ENCODE results near the gene PPL. TPM values are rescaled to one million over a fixed set of nuclear protein-coding genes. Genes with fewer than 3 reads are reported as not detected.

The PPL gene
- total RNA-seq, 2 experiments from 2014 or later = 0.05 TPM; not detected in 1

GRCh38 chr16:4847774-4848587, 89.0 kb downstream of the PPL start:
- peak; percentile 54 for DNase-seq
- Mint-ChIP-seq H3K27ac (peak overlapping the region; percentile 79), H3K36me3 (peaks cover 20% of the 10 kb centered on the region), H3K4me1 (ENCODE audit: low read depth) (peaks cover 54% of the 10 kb centered on the region), H3K27me3 (no peaks in the 10 kb centered on the region), H3K9me3 (no peaks in the 10 kb centered on the region), H3K4me3 (peak overlapping the region; percentile 90)
- ChIA-PET CTCF (interaction anchor here (1.3 kb wide), 1 partner anchor 108 kb away, joined by 3 read pairs; no protein-coding TSS in a partner anchor), POLR2A (no interaction called here)
- intact Hi-C loops (cut with micrococcal nuclease) = loop anchor here (1.0 to 5.0 kb wide), 3 partner anchors 46 to 249 kb away; partner anchors contain the start of genes EEF2KMT and ROGDI

DNA sequence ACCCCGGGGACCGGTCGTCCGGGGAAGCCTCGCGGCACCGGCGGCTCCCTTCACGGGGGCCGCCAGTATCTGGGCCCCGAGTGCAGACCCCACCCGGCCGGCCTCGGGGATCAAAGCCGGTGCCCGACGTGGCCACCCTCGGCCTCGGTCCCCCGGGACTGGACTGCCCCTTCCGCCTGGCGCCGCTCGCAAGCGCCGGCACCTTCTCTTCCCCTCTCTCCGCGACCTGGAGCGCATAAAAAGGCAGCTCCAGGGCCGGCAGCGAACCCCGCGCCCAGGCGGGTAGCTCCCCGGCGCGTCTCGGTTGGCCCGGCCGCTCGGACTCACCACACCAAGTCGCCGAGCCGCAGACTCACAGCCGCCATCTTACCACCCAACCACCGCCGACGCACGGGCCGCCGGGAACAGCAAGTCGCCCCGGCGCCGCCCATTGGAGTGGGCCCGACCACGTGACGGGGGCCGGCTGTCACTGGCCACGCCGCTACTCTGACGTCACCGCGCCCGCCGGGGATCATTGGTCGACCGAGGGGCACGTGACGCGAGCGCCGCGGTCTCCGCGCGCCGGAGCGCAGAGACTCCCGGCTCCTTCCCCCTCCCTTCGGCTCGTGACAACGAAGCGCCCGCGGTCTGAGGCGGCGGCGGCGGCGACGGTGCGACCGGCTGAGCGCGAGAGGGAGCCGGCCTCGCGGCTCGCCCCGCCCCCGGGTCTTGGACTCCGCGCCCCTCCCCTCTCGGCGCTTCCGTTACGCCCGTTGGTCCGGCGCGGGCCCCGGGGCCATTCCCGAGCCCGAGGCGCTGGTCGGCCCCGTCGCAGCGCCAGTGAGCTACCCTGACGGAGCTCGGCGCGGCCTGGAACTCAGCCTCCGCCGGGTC, 89.8 kb downstream of the PPL start, which contains the start of the genes GLYR1 and UBN1:
Gene GLYR1, minus strand, starts transcription at position 388 of the 873 bp plus-strand sequence. Its CDS starts 23 bp downstream, at position 365.
Gene UBN1, plus strand, starts transcription at position 581 of the 873 bp plus-strand sequence. CDS start 5,437 bp downstream, outside the sequence.
- CTCF ChIA-PET = no interaction called here
- H3K4me1 Mint-ChIP-seq (ENCODE audit: low read depth) = peaks cover 52% of the 10 kb centered on the region
- POLR2A ChIA-PET = interaction anchor here (0.7 kb wide), 1 partner anchor 113 kb away, joined by 3 read pairs; the partner anchor contains the start of gene DNAAF8

GRCh38 chr16:4846503-4846900, 90.4 kb downstream of the PPL start:
- H3K4me1 Mint-ChIP-seq (ENCODE audit: low read depth) = peaks cover 47% of the 10 kb centered on the region
- CTCF ChIA-PET = interaction anchor here (1.3 kb wide), 1 partner anchor 12 kb away, joined by 3 read pairs; no protein-coding TSS in a partner anchor
- DNase-seq = peak; percentile 36
- H3K9me3 Mint-ChIP-seq = no peaks in the 10 kb centered on the region
- peaks cover 20% of the 10 kb centered on the region for H3K36me3 Mint-ChIP-seq
- peak overlapping the region; percentile 86 for H3K4me3 Mint-ChIP-seq
- H3K27me3 Mint-ChIP-seq = no peaks in the 10 kb centered on the region
- POLR2A ChIA-PET = interaction anchor here (0.7 kb wide), 1 partner anchor 112 kb away, joined by 3 read pairs; the partner anchor contains the start of gene DNAAF8
- intact Hi-C loops (cut with micrococcal nuclease) = loop anchor here (5.0 kb wide), 1 partner anchor 251 kb away; the partner anchor contains the start of gene EEF2KMT
- peak overlapping the region; percentile 75 for H3K27ac Mint-ChIP-seq

More for the DNA sequence above, 89.8 kb downstream of the PPL start, which contains the start of the genes GLYR1 and UBN1:
- Mint-ChIP-seq H3K27me3 (no peaks in the 10 kb centered on the region), H3K27ac (peak within 1 kb of the TSS; percentile 79), H3K36me3 (peaks cover 20% of the 10 kb centered on the region), H3K9me3 (no peaks in the 10 kb centered on the region), H3K4me3 (peak within 1 kb of the TSS; percentile 90)
- DNase-seq = peak; percentile 100
- intact Hi-C loops (cut with micrococcal nuclease) = loop anchor here (1.0 to 5.0 kb wide), 3 partner anchors 45 to 250 kb away; partner anchors contain the start of genes EEF2KMT and ROGDI

DNA sequence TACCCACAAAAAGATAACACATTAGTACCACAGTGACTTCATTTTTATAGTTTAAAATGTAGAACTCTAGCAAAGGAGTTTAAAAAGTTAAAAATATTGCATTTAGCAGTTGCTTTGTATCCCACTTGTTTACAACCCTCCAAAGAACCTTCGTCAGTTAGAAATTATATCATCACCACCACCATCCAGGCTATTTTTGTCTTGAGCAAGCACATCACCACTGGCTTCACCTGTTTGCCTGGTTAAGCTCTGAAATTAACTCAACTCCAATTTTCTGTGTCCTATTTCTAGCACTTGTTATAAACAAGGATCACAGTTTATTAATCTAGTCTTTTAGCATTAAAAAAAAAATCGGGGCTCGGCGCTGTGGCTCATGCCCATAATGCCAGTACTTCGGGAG, 96.0 kb downstream of the PPL start:
- Mint-ChIP-seq H3K36me3 (peaks cover 53% of the 10 kb centered on the region), H3K27me3 (no peaks in the 10 kb centered on the region), H3K27ac (no peak overlapping the region), H3K4me3 (no peak overlapping the region), H3K4me1 (ENCODE audit: low read depth) (peaks cover 15% of the 10 kb centered on the region), H3K9me3 (no peaks in the 10 kb centered on the region)
- POLR2A ChIA-PET = no interaction called here
- intact Hi-C loops (cut with micrococcal nuclease) = no loop called here
- CTCF ChIA-PET = no interaction called here
- DNase-seq = no peak

- H3K27ac Mint-ChIP-seq = no peak overlapping the region
These were observed 97.0 kb downstream of the PPL start for GRCh38 chr16:4839942-4840341.

GRCh38 chr16:4837733-4838501, 99.0 kb downstream of the PPL start:
- no peak for DNase-seq
- POLR2A ChIA-PET = no interaction called here
- CTCF ChIA-PET = no interaction called here
- Mint-ChIP-seq H3K27ac (no peak overlapping the region), H3K4me1 (ENCODE audit: low read depth) (peaks cover 15% of the 10 kb centered on the region), H3K4me3 (no peak overlapping the region), H3K9me3 (no peaks in the 10 kb centered on the region), H3K27me3 (no peaks in the 10 kb centered on the region), H3K36me3 (peaks cover 36% of the 10 kb centered on the region)
- intact Hi-C loops (cut with micrococcal nuclease) = no loop called here

More at GRCh38 chr16:4839942-4840341, 97.0 kb downstream of the PPL start:
- no peak for DNase-seq
- intact Hi-C loops (cut with micrococcal nuclease) = no loop called here
- ChIA-PET POLR2A (no interaction called here), CTCF (no interaction called here)
- H3K36me3 Mint-ChIP-seq = peaks cover 47% of the 10 kb centered on the region
- no peak overlapping the region for H3K4me3 Mint-ChIP-seq
- H3K9me3 Mint-ChIP-seq = no peaks in the 10 kb centered on the region
- no peaks in the 10 kb centered on the region for H3K27me3 Mint-ChIP-seq
- peaks cover 6% of the 10 kb centered on the region for H3K4me1 Mint-ChIP-seq (ENCODE audit: low read depth)

DNA sequence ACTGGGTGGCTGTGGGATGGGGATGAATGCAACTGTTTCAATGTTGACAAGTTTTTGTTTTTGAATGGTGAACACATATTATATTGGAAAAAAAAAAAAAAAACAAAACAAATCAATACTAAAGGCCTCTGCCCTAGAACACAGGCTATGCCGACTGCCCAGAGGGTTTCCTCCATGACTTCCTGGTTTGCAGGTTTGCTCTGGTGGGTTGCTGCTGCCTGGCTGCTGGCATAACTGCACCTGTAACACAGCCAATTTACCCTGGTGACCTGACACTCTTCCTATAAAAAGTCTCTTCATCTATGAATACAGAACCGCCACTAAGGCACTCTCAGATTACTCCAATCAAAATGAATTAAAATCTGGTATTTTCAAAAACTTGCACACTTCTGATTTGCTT, 100.2 kb downstream of the PPL start:
- Mint-ChIP-seq H3K4me1 (ENCODE audit: low read depth) (peaks cover 15% of the 10 kb centered on the region), H3K4me3 (no peak overlapping the region), H3K9me3 (no peaks in the 10 kb centered on the region), H3K27me3 (no peaks in the 10 kb centered on the region), H3K36me3 (peaks cover 45% of the 10 kb centered on the region), H3K27ac (no peak overlapping the region)
- POLR2A ChIA-PET = no interaction called here
- intact Hi-C loops (cut with micrococcal nuclease) = no loop called here
- CTCF ChIA-PET = no interaction called here
- DNase-seq = no peak

DNA sequence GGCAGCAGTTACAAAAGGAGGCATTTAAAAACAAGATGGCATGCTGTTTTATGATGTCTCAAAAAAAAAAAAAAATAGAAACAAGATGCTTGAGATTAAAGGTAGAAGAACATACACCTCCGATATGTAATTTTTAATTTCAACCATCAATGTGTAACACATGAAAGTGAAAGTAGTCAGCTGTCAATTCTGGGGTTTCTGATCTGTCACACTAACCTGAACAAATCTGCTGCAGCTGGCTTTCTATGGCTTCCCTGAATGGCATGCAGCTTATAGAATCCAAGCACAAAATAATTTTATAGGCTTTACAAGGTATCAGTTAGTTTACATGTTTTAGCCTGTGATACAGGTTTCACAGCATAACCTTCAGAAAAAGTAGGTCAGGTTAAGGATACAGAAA, 103.4 kb downstream of the PPL start:
- Mint-ChIP-seq H3K36me3 (peaks cover 43% of the 10 kb centered on the region), H3K9me3 (no peaks in the 10 kb centered on the region), H3K27ac (no peak overlapping the region), H3K4me3 (no peak overlapping the region), H3K4me1 (ENCODE audit: low read depth) (peaks cover 12% of the 10 kb centered on the region), H3K27me3 (no peaks in the 10 kb centered on the region)
- CTCF ChIA-PET = no interaction called here
- POLR2A ChIA-PET = no interaction called here
- intact Hi-C loops (cut with micrococcal nuclease) = no loop called here
- no peak for DNase-seq

GRCh38 chr16:4832698-4833343, 104.1 kb downstream of the PPL start:
- Mint-ChIP-seq H3K27me3 (no peaks in the 10 kb centered on the region), H3K4me1 (ENCODE audit: low read depth) (peaks cover 12% of the 10 kb centered on the region), H3K27ac (no peak overlapping the region), H3K36me3 (peaks cover 40% of the 10 kb centered on the region), H3K9me3 (no peaks in the 10 kb centered on the region), H3K4me3 (no peak overlapping the region)
- DNase-seq = no peak
- intact Hi-C loops (cut with micrococcal nuclease) = no loop called here
- ChIA-PET POLR2A (no interaction called here), CTCF (no interaction called here)
